Tongue (tissue), 2 donors: ENCODE data around the gene UPK1A. TPM values are rescaled to one million over a fixed set of nuclear protein-coding genes. Genes with fewer than 3 reads are reported as not detected.
"Not testable (repeated sequence)": the region's sequence is repeated elsewhere in the genome, so short reads cannot be mapped to it uniquely, and the experiment has no call there.

Experiments used
- DNase-seq: peaks from one replicate; pipeline ENCODE4 v3.0.0-alpha.2; 2015
- total RNA-seq: library from RNA; depleted of rRNA; stranded (reverse); fragments of >200 nt; gene quantifications from one replicate; pipeline ENCODE4 v1.2.3, GENCODE V29; 2014

Gene UPK1A
- total RNA-seq, 1 donor from 2014 or later: not detected

DNA sequence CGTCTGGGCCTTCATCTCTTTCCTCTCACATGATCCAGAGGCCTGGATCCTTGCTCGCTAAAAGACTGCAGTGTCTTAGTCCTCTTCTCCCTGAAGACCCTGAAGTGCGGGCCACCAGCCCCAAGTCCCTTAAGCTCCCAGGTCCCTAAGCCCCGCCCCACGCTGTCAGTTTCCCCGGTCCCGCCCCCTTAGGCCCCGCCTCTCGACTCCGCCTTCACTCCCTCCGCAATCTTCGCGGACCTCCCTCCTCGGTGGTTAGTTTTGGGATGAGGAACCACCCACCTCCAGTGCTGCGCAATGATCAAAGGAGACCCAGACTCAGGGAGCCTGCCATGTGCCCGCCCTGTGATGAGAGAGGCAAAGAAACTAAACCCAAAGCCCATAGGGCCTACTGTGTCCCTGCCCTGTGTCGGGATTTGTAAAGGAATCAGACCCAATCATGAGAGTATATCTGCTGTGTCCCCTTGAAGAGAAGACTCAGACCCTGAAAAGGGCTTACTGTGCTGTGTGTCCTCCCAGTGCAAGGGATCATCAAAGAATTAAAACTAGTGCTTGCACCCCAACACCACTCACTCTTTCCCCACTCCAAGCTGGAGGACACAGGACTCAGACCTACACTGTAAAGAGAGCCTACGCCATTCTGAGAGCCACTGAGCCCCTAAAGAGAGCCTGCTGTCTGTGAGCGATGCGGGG, 21.2 kb upstream of the UPK1A start:
- DNase-seq: peak; percentile 80

GRCh38 chr19:35645680-35646511, 20.4 kb upstream of the UPK1A start:
- DNase-seq: no peak

GRCh38 chr19:35648017-35648961, 18.0 kb upstream of the UPK1A start, which contains the start of gene COX6B1:
Gene COX6B1 (plus strand): TSS chr19:35648323. CDS start chr19:35651244, 2,921 bp downstream.
- DNase-seq: peak; percentile 98

DNA sequence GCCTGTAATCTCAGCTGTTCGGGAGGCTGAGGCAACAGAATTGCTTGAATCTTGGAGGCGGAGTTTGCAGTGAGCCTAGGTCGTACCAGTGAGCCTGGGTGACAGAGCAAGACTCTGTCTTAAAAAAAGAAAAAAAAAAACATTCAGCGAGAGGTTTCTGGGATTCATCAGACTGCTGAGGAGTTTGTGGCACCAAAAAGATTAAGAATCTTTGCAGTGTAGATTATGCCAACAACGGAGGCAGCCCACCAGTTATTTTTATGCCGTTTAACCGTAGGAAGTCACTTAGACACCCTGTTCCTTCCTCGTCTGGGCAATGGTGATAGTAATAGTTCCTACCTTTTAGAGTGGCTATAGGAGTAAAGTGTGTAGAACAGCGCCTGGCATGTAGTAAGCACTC, 15.7 kb upstream of the UPK1A start:
- no peak for DNase-seq

- DNase-seq: not testable (repeated sequence)
Measured at GRCh38 chr19:35654828-35655227, 11.5 kb upstream of the UPK1A start.

DNA sequence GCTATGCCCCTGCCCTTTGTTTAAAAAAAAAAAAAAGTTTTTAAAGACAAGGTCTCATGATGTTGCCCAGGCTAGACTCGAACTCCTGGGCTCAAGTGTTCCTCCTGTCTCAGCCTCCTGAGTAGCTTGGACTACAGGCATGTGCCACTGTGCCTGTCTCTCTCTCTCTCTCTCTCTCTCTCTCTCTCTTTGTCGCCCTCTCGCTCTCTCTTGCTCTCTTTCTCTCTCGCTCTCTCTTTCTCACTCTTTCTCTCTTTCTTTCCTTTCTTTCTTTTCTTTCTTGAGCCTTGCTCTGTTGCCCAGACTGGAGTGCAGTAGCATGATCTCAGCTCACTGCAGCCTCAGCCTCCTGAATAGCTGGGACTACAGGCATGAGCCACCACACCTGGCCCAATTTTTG, 10.7 kb upstream of the UPK1A start:
- DNase-seq: no peak

GRCh38 chr19:35656700-35657099, 9.6 kb upstream of the UPK1A start:
- DNase-seq: no peak

DNA sequence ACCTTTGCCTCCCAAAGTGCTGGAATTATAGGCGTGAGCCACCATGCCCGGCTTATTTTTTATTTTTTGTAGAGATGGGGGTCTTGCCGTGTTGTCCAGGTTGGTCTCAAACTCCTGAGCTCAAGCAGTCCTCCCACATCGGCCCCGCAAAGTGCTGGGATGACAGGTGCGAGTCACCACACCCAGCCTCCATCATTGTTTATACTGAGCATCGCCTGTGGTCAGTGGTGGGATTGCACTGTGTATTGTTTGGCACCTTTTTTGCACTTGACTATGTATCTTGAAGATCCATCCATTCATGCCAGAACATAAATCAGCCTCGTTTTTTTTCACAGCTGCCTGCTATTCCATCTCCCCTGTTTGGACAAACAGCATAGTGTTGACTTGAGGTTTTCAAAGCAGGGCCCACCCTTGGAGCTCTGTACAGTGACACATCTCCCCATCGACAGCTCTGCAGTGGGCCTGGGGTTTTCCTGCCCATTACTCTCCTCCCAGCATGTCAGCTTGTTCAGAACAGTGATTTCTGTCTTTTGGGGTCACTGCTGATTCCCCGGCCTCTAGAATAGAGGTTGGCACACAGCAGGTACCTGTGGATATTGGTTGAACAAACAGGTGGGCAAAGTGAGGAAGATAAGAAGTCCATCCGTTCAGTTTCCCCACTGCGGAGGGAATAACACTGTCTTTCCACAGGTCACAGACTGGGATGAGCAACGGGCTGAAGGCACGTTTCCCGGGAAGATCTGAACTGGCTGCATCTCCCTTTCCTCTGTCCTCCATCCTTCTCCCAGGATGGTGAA, 8.2 kb upstream of the UPK1A start:
- no peak for DNase-seq

GRCh38 chr19:35661995-35662340, 4.3 kb upstream of the UPK1A start:
- no peak for DNase-seq

- no peak for DNase-seq
Measured at GRCh38 chr19:35663981-35664380, 2.3 kb upstream of the UPK1A start.

DNA sequence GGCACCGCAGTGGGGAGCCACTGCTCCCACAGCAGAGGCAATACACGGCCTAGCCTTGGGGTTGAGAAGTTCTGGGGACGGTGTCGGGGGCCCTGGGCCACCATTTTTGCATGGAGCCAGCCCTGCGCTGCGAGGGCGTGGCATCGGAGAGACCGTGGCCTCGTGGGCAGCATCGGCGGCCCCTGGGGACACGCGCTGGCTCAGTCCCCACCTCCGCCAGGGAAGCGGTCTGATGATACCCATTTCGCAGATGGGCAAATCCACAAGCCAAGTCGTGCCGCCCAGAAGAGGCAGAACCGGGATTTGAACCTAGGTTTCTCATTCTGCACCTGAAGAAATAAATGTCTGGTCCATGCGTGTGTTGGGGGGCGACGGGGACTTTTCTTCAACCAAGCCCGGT, 1.2 kb upstream of the UPK1A start:
- no peak for DNase-seq

GRCh38 chr19:35665604-35666003, 713 bp upstream of the UPK1A start:
- no peak for DNase-seq

DNA sequence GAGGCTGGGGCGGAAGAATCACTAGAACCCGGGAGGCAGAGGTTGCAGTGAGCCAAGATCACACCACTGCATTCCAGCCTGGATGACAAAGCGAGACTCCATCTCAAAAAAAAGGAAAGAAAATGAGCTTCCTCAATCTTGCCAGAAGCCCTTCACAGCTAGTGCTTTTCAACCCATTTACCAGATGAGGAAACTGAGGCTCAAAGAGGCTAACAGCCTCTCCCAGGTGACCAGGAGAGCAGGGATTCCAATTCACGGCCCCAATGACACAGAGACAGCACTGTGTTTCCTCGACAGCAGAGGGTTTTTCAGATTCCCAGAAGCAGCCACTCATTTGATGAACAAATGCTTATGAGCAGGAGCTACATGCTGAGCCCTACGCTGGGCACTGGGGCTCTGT, 3.2 kb downstream of the UPK1A start:
- DNase-seq: no peak

DNA sequence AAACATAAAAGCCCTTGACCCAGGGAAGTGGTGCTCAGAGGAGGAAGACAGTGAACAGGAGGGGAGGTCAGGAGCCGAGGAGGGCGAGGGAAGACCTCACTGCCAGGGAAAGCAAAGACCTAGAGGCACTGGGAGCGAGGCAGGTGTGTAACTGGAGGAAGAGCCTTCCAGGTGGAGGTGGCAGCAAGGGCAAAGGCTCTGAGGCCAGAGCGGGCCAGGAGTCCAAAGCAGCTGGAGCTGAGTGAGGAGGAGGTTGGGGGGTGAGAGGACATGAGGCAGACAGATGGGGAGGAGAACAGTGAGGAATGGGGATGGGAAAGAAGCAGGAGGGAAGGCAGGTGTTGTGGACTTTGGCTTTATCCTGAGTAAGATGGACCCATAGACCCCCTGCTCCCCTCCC, 3.7 kb downstream of the UPK1A start:
- DNase-seq: no peak

GRCh38 chr19:35670686-35671085, 4.4 kb downstream of the UPK1A start:
- DNase-seq: no peak

- DNase-seq: no peak
Measured at GRCh38 chr19:35671818-35672217, 5.5 kb downstream of the UPK1A start.

DNA sequence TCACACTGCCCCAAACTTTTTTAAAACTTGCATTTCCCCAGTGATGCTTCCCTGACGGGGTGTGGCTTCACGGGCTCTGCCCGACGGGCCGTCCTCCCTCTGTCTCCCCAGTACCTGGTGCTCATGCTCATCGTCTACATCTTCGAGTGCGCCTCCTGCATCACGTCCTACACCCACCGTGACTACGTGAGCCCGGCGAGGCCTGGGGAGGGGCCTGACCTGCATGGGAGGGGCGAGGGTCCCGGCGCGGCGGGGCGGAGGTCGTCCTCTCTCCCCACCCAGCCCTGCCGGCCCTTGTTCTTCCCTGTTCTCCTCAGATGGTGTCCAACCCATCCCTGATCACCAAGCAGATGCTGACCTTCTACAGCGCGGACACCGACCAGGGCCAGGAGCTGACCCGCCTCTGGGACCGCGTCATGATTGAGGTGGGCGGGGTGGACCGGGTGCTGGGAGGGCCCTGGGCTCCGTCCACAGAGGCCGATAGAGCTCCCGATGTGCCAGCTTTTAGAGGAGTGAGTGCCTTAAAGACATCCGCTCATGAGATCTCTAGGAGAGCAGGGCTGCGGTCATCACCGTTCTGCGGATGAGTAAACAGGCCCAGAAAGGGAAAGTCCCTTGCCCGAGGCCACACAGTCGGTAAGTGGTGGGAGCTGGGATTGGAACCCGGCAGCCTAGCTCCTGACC, 6.9 kb downstream of the UPK1A start:
- no peak for DNase-seq

DNA sequence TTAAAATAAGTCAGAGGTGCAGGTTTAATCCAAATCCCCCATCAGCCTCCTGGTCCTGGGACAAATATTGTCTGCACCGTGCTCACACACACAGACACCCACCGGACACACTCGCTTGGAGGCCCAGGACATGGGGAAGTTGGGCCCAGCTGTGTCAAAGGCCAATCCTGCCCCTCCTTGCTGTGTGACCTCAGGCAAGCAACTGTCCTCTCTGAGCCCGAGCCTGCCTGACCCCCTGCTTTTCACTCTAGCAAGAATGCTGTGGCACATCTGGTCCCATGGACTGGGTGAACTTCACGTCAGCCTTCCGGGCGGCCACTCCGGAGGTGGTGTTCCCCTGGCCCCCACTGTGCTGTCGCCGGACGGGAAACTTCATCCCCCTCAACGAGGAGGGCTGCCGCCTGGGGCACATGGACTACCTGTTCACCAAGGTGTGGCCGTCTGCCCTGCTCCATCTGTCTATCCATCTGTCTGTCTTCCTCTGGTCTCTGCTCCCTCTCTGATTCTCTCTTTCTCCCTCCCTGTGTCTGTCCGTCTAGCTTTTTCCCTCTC, 9.3 kb downstream of the UPK1A start:
- no peak for DNase-seq

- DNase-seq: no peak
Measured at GRCh38 chr19:35689836-35690235, 23.5 kb downstream of the UPK1A start.

DNA sequence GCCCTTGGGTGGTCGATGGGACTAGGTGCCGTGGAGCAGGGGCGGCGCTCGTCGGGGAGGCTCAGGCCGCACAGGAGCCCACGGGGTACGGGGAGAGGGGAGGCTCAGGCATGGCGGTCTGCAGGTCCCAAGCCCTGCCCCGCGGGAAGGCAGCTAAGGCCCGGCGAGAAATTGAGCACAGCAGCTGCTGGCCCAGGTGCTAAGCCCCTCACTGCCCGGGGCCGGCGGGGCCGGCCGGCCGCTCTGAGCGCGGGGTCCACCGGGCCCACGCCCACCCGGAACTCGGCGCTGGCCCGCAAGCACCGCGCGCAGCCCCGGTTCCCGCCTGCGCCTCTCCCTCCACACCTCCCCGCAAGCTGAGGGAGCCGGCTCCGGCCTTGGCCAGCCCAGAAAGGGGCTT, 24.8 kb downstream of the UPK1A start:
- DNase-seq: not testable (repeated sequence)

GRCh38 chr19:35692010-35692409, 25.7 kb downstream of the UPK1A start:
- DNase-seq: no peak
